HEK293 (cell line): ENCODE results near the gene SLC25A24.
A peak's percentile ranks its signal among the peaks of the same experiment; 100 is the strongest.

Source experiments
- CTCF ChIA-PET: fragments of 350-600 bp; formaldehyde crosslinking; extraction: SDS; loops from one replicate; lab custom pipeline; 2021; ENCODE audit warnings: antibody characterized with exemption; lab: Yijun Ruan, JAX
- POLR2A ChIA-PET: fragments of 300-600 bp; formaldehyde crosslinking; extraction: SDS; loops from one replicate; lab custom pipeline; 2020; ENCODE audit warnings: antibody characterized with exemption, inconsistent platforms; lab: Yijun Ruan, JAX
- H3K27ac ChIP-seq: fragments of 200-500 bp; sonication (Bioruptor generic); 2 replicates; pipeline ENCODE4 v1.5.1; 2014; ENCODE audit warnings: low read depth, low read length, control low read depth, inconsistent platforms; ENCODE audit errors: extremely low read depth
- H3K36me3 ChIP-seq, 2 experiments: fragments of 200-500 bp in 1 of 2; sonication (Bioruptor generic) in 1 of 2; 1 replicate in 1 of 2; 2 replicates in 1 of 2; pipeline ENCODE4 v1.5.1; 2014 to 2017; ENCODE audit warnings: inconsistent platforms in 2 of 2, low read length in 2 of 2; ENCODE audit not compliant: control insufficient read depth in 2 of 2, insufficient read depth in 1 of 2
- H3K4me1 ChIP-seq: fragments of 200-500 bp; sonication (Bioruptor generic); 2 replicates; pipeline ENCODE4 v1.5.1; 2014; ENCODE audit warnings: mild to moderate bottlenecking, low read length, inconsistent platforms; ENCODE audit not compliant: control insufficient read depth, insufficient read depth
- H3K4me3 ChIP-seq: 2 replicates; pipeline ENCODE4 v1.5.1; 2011; ENCODE audit warnings: low read depth, mild to moderate bottlenecking, control low read depth, low read length, moderate library complexity
- H3K9me3 ChIP-seq: fragments of 200-500 bp; sonication (Bioruptor generic); 2 replicates; pipeline ENCODE4 v1.5.1; 2014; ENCODE audit warnings: low read depth, low read length, inconsistent platforms; ENCODE audit not compliant: control insufficient read depth, insufficient read depth
- BCL11A ChIP-seq: fragments of 450-650 bp; formaldehyde crosslinking; IDR thresholded peaks from 2 replicates; pipeline ENCODE4 v1.5.1; 2016; ENCODE audit warnings: low read depth, missing biosample characterization, missing genetic modification characterization
- GLI2 ChIP-seq: fragments of 450-650 bp; formaldehyde crosslinking; IDR thresholded peaks from 2 replicates; pipeline ENCODE4; 2017; ENCODE audit warnings: missing biosample characterization, missing genetic modification characterization, low read depth, borderline replicate concordance
- HOXC10 ChIP-seq: sonication (generic); formaldehyde crosslinking; IDR thresholded peaks from 2 replicates; pipeline ENCODE4 v1.8.1; 2023; ENCODE audit warnings: mild to moderate bottlenecking, missing genetic modification reagents
- REPIN1 ChIP-seq: fragments of 450-650 bp; formaldehyde crosslinking; IDR thresholded peaks from 2 replicates; pipeline ENCODE4 v1.5.1; 2017; ENCODE audit warnings: missing biosample characterization, missing genetic modification characterization, low read depth
- SCRT1 ChIP-seq: fragments of 450-650 bp; formaldehyde crosslinking; IDR thresholded peaks from 2 replicates; pipeline ENCODE4 v1.5.1; 2016; ENCODE audit warnings: missing biosample characterization, missing genetic modification characterization, borderline replicate concordance
- SETDB1 ChIP-seq: IDR thresholded peaks from one replicate; pipeline ENCODE4 v1.6.1; 2017; ENCODE audit warnings: mild to moderate bottlenecking, low read length, moderate library complexity, mixed read lengths; ENCODE audit not compliant: insufficient read length
- ZBTB17 ChIP-seq: fragments of 450-650 bp; formaldehyde crosslinking; IDR thresholded peaks from 2 replicates; pipeline ENCODE4 v1.5.1; 2016; ENCODE audit warnings: missing biosample characterization, missing genetic modification characterization
- ZBTB48 ChIP-seq: fragments of 450-650 bp; formaldehyde crosslinking; IDR thresholded peaks from 2 replicates; pipeline ENCODE4 v1.5.1; 2016; ENCODE audit warnings: missing biosample characterization, missing genetic modification characterization
- ZFP3 ChIP-seq: fragments of 450-650 bp; formaldehyde crosslinking; IDR thresholded peaks from 2 replicates; pipeline ENCODE4 v1.5.1; 2016; ENCODE audit warnings: low read depth, missing biosample characterization, missing genetic modification characterization
- ZNF114 ChIP-seq: fragments of 450-650 bp; formaldehyde crosslinking; IDR thresholded peaks from 2 replicates; pipeline ENCODE4 v1.5.0; 2017; ENCODE audit warnings: missing biosample characterization, missing genetic modification characterization
- ZNF157 ChIP-seq: fragments of 450-650 bp; formaldehyde crosslinking; IDR thresholded peaks from 2 replicates; pipeline ENCODE4 v1.5.1; 2016; ENCODE audit warnings: missing biosample characterization, missing genetic modification characterization
- ZNF184 ChIP-seq: fragments of 450-650 bp; IDR thresholded peaks from 2 replicates; pipeline ENCODE4 v1.5.1; 2018; ENCODE audit warnings: missing biosample characterization, mild to moderate bottlenecking, missing genetic modification characterization
- ZNF214 ChIP-seq: fragments of 450-650 bp; formaldehyde crosslinking; IDR thresholded peaks from 2 replicates; pipeline ENCODE4 v1.5.1; 2017; ENCODE audit warnings: missing biosample characterization, mild to moderate bottlenecking, missing genetic modification characterization, borderline replicate concordance
- ZNF23 ChIP-seq: fragments of 450-650 bp; formaldehyde crosslinking; IDR thresholded peaks from 2 replicates; pipeline ENCODE4 v1.5.1; 2016; ENCODE audit warnings: missing biosample characterization, missing genetic modification characterization, borderline replicate concordance
- ZNF324 ChIP-seq: fragments of 450-650 bp; formaldehyde crosslinking; IDR thresholded peaks from 2 replicates; pipeline ENCODE4 v1.5.1; 2016; ENCODE audit warnings: missing biosample characterization, missing genetic modification characterization
- ZNF391 ChIP-seq: fragments of 450-650 bp; formaldehyde crosslinking; IDR thresholded peaks from 2 replicates; pipeline ENCODE4 v1.5.1; 2016; ENCODE audit warnings: low read depth, missing biosample characterization, missing genetic modification characterization, borderline replicate concordance
- ZNF394 ChIP-seq: fragments of 450-650 bp; formaldehyde crosslinking; IDR thresholded peaks from 2 replicates; pipeline ENCODE4 v1.5.1; 2016; ENCODE audit warnings: missing biosample characterization, missing genetic modification characterization, mild to moderate bottlenecking, moderate library complexity, borderline replicate concordance
- ZNF501 ChIP-seq: fragments of 450-650 bp; formaldehyde crosslinking; IDR thresholded peaks from 2 replicates; pipeline ENCODE4 v1.5.1; 2016; ENCODE audit warnings: missing biosample characterization, missing genetic modification characterization
- ZNF660 ChIP-seq: fragments of 450-650 bp; IDR thresholded peaks from 2 replicates; pipeline ENCODE4 v1.5.1; 2018; ENCODE audit warnings: missing biosample characterization, mild to moderate bottlenecking, missing genetic modification characterization
- ZNF664 ChIP-seq: fragments of 450-650 bp; formaldehyde crosslinking; IDR thresholded peaks from 2 replicates; pipeline ENCODE4 v1.5.1; 2016; ENCODE audit warnings: missing biosample characterization, missing genetic modification characterization
- ZNF830 ChIP-seq: fragments of 450-650 bp; IDR thresholded peaks from 2 replicates; pipeline ENCODE4 v1.5.0; 2018; ENCODE audit warnings: missing biosample characterization, missing genetic modification characterization, low read depth, mild to moderate bottlenecking, moderate library complexity
- ZSCAN16 ChIP-seq: fragments of 450-650 bp; formaldehyde crosslinking; IDR thresholded peaks from 2 replicates; pipeline ENCODE4 v1.5.1; 2016; ENCODE audit warnings: missing biosample characterization, missing genetic modification characterization
- TF ChIP-seq, protein P1 (sequence below): fragments of 450-650 bp; formaldehyde crosslinking; IDR thresholded peaks from 2 replicates; pipeline ENCODE4 v1.5.1; 2016; ENCODE audit warnings: missing biosample characterization, missing genetic modification characterization
- TF ChIP-seq, protein P2 (sequence below): fragments of 450-650 bp; formaldehyde crosslinking; IDR thresholded peaks from 2 replicates; pipeline ENCODE4 v1.5.1; 2017; ENCODE audit warnings: missing biosample characterization, missing genetic modification characterization

The SLC25A24 gene

DNA sequence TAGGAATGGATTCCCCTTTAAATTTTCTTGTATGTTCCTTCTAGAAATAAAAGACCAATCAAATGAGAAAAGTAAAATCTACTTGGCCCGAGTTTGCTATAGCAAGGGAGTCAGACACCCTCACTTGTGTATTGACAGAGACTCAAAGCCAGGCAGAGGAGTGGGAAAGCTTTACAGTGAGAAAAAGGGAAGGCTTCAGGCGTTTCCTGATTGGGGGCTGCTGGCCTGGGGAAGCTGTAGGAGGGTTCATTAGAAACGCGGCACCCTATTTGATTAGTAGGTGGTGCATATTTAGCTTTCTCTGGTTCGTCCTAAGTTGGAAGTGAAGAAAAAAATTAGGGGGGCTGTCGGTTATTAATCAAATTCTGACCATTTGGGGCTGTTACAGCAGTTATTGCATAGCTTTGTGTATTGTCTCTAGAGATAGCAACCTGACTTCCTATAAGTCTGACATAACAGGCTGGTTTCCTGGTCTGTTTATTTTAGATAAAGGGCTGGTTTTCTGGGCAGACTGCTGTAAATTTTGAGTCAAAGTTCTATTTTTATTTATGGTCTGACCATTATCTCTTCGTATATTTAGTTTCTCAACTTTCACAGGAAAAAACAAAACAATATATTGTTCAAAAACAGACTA lies 10.0 kb downstream of the SLC25A24 start:
- CTCF ChIA-PET, result interaction anchor here (0.6 to 0.7 kb wide), 2 partner anchors 517 to 913 kb away, joined by 3 read pairs; no protein-coding TSS in a partner anchor
- peaks cover 3 to 32% of the 10 kb centered on the region in 2 experiments; a peak in 2 of 3 replicates for H3K36me3 ChIP-seq
- H3K27ac ChIP-seq, result no peak overlapping the region
- no peaks in the 10 kb centered on the region for H3K9me3 ChIP-seq
- TF ChIP-seq ZNF501 (no peak), SETDB1 (peak; percentile 62), ZFP3 (tag by site-specific recombination) (no peak), ZNF157 (tag by site-specific recombination) (no peak), BCL11A (no peak), ZNF184 (tag by site-specific recombination) (no peak), HOXC10 (CRISPR knock-in tag) (no peak)
- TF ChIP-seq, protein P1, sequence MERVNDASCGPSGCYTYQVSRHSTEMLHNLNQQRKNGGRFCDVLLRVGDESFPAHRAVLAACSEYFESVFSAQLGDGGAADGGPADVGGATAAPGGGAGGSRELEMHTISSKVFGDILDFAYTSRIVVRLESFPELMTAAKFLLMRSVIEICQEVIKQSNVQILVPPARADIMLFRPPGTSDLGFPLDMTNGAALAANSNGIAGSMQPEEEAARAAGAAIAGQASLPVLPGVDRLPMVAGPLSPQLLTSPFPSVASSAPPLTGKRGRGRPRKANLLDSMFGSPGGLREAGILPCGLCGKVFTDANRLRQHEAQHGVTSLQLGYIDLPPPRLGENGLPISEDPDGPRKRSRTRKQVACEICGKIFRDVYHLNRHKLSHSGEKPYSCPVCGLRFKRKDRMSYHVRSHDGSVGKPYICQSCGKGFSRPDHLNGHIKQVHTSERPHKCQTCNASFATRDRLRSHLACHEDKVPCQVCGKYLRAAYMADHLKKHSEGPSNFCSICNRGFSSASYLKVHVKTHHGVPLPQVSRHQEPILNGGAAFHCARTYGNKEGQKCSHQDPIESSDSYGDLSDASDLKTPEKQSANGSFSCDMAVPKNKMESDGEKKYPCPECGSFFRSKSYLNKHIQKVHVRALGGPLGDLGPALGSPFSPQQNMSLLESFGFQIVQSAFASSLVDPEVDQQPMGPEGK (tag by site-specific recombination), result no peak
- H3K4me1 ChIP-seq, result no peaks in the 10 kb centered on the region
- H3K4me3 ChIP-seq, result no peak overlapping the region
- POLR2A ChIA-PET, result interaction anchor here (1.5 kb wide), 1 partner anchor 10 kb away, joined by 4 read pairs; the partner anchor contains the start of gene SLC25A24

DNA sequence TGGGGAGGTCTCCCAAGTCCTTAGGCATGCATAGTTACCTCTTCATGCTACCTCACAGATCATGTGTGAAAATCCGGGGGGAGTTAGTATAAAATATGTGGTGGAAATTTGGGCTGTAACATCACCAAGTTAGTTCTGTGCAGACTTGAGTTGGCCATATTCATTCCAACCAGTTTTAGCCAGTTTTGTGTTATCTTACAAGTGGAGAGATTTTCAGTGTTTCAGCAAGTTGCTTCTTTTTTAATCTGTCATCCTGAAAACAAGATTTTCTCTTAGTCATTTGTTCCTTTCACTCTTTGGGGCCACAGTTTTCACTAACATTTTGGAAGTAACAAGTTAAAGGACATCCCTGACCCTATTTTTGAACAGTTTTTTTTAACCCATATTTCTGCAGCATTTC lies 11.3 kb downstream of the SLC25A24 start:
- H3K36me3 ChIP-seq, result peaks cover 5 to 30% of the 10 kb centered on the region in 2 experiments; a peak in 2 of 3 replicates
- no peak overlapping the region for H3K27ac ChIP-seq
- TF ChIP-seq, protein P2, sequence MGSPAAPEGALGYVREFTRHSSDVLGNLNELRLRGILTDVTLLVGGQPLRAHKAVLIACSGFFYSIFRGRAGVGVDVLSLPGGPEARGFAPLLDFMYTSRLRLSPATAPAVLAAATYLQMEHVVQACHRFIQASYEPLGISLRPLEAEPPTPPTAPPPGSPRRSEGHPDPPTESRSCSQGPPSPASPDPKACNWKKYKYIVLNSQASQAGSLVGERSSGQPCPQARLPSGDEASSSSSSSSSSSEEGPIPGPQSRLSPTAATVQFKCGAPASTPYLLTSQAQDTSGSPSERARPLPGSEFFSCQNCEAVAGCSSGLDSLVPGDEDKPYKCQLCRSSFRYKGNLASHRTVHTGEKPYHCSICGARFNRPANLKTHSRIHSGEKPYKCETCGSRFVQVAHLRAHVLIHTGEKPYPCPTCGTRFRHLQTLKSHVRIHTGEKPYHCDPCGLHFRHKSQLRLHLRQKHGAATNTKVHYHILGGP (tag by site-specific recombination), result no peak
- no peak for TF ChIP-seq SETDB1
- TF ChIP-seq SCRT1 (tag by site-specific recombination), result no peak
- TF ChIP-seq ZNF660, result no peak
- TF ChIP-seq ZNF184 (tag by site-specific recombination), result no peak
- TF ChIP-seq ZNF391, result no peak
- no peak for TF ChIP-seq ZNF664 (tag by site-specific recombination)
- TF ChIP-seq ZNF23 (tag by site-specific recombination), result no peak
- TF ChIP-seq ZNF394 (tag by site-specific recombination), result no peak
- no peak for TF ChIP-seq GLI2 (tag by site-specific recombination)
- no peak for TF ChIP-seq ZBTB17 (tag by site-specific recombination)
- TF ChIP-seq ZNF214, result no peak
- TF ChIP-seq ZBTB48 (tag by site-specific recombination), result no peak
- no peak for TF ChIP-seq ZNF324
- TF ChIP-seq REPIN1 (tag by site-specific recombination), result no peak
- no peak for TF ChIP-seq ZSCAN16
- no peak for TF ChIP-seq ZNF114 (tag by site-specific recombination)
- no peak for TF ChIP-seq ZNF830 (tag by site-specific recombination)
- no peak overlapping the region for H3K4me3 ChIP-seq
- CTCF ChIA-PET, result interaction anchor here (0.7 kb wide), 1 partner anchor 670 kb away, joined by 3 read pairs; no protein-coding TSS in a partner anchor
- POLR2A ChIA-PET, result no interaction called here
- H3K9me3 ChIP-seq, result no peaks in the 10 kb centered on the region
- H3K4me1 ChIP-seq, result no peaks in the 10 kb centered on the region
